ENCODE measurements around the gene GPC5.

The GPC5 gene

GRCh38 chr13:91904005-91904404, 505.6 kb downstream of the GPC5 start:
- Mint-ChIP-seq H3K36me3 (ENCODE audit: low read depth) (no peaks in the 10 kb centered on the region), H3K4me3 (no peak overlapping the region), H3K27ac (no peak overlapping the region)

GRCh38 chr13:91904597-91904996, 506.2 kb downstream of the GPC5 start:
- intact Hi-C loops (cut with micrococcal nuclease): no loop called here
- Mint-ChIP-seq H3K9me3 (no peaks in the 10 kb centered on the region), H3K36me3 (ENCODE audit: low read depth) (no peaks in the 10 kb centered on the region), H3K4me1 (ENCODE audit: low read depth) (no peaks in the 10 kb centered on the region), H3K4me3 (no peak overlapping the region), H3K27ac (no peak overlapping the region), H3K27me3 (no peaks in the 10 kb centered on the region)

More at GRCh38 chr13:91904005-91904404, 505.6 kb downstream of the GPC5 start:
- Mint-ChIP-seq H3K4me1 (ENCODE audit: low read depth) (no peaks in the 10 kb centered on the region), H3K27me3 (no peaks in the 10 kb centered on the region), H3K9me3 (no peaks in the 10 kb centered on the region)
- intact Hi-C loops (cut with micrococcal nuclease): no loop called here

- no peaks in the 10 kb centered on the region for H3K4me1 Mint-ChIP-seq (ENCODE audit: low read depth)
- no peaks in the 10 kb centered on the region for H3K9me3 Mint-ChIP-seq
- H3K27me3 Mint-ChIP-seq: no peaks in the 10 kb centered on the region
- intact Hi-C loops (cut with micrococcal nuclease): no loop called here
- H3K4me3 Mint-ChIP-seq: no peak overlapping the region
- no peak overlapping the region for H3K27ac Mint-ChIP-seq
- no peaks in the 10 kb centered on the region for H3K36me3 Mint-ChIP-seq (ENCODE audit: low read depth)
These were observed 509.0 kb downstream of the GPC5 start for GRCh38 chr13:91907398-91907797.

- intact Hi-C loops (cut with micrococcal nuclease): no loop called here
- Mint-ChIP-seq H3K4me1 (ENCODE audit: low read depth) (no peaks in the 10 kb centered on the region), H3K4me3 (no peak overlapping the region), H3K27ac (no peak overlapping the region), H3K36me3 (ENCODE audit: low read depth) (no peaks in the 10 kb centered on the region), H3K27me3 (no peaks in the 10 kb centered on the region), H3K9me3 (no peaks in the 10 kb centered on the region)
These were observed 511.2 kb downstream of the GPC5 start for GRCh38 chr13:91909617-91910016.

GRCh38 chr13:91922969-91923592, 524.7 kb downstream of the GPC5 start:
- Mint-ChIP-seq H3K4me3 (no peak overlapping the region), H3K9me3 (peaks cover 11% of the 10 kb centered on the region), H3K36me3 (ENCODE audit: low read depth) (no peaks in the 10 kb centered on the region), H3K27me3 (no peaks in the 10 kb centered on the region), H3K4me1 (ENCODE audit: low read depth) (no peaks in the 10 kb centered on the region), H3K27ac (no peak overlapping the region)
- intact Hi-C loops (cut with micrococcal nuclease): no loop called here

- no peak overlapping the region for H3K4me3 Mint-ChIP-seq
- no peak overlapping the region for H3K27ac Mint-ChIP-seq
- intact Hi-C loops (cut with micrococcal nuclease): no loop called here
- H3K9me3 Mint-ChIP-seq: no peaks in the 10 kb centered on the region
- no peaks in the 10 kb centered on the region for H3K36me3 Mint-ChIP-seq (ENCODE audit: low read depth)
- H3K4me1 Mint-ChIP-seq (ENCODE audit: low read depth): no peaks in the 10 kb centered on the region
- H3K27me3 Mint-ChIP-seq: no peaks in the 10 kb centered on the region
These were observed 532.3 kb downstream of the GPC5 start for GRCh38 chr13:91930687-91931086.

GRCh38 chr13:91934354-91934753, 535.9 kb downstream of the GPC5 start:
- Mint-ChIP-seq H3K4me1 (ENCODE audit: low read depth) (no peaks in the 10 kb centered on the region), H3K4me3 (no peak overlapping the region), H3K36me3 (ENCODE audit: low read depth) (no peaks in the 10 kb centered on the region)

GRCh38 chr13:91946498-91947070, 548.2 kb downstream of the GPC5 start:
- Mint-ChIP-seq H3K27me3 (no peaks in the 10 kb centered on the region), H3K4me3 (no peak overlapping the region), H3K9me3 (no peaks in the 10 kb centered on the region), H3K36me3 (ENCODE audit: low read depth) (no peaks in the 10 kb centered on the region), H3K27ac (no peak overlapping the region), H3K4me1 (ENCODE audit: low read depth) (no peaks in the 10 kb centered on the region)
- intact Hi-C loops (cut with micrococcal nuclease): no loop called here

More at GRCh38 chr13:91934354-91934753, 535.9 kb downstream of the GPC5 start:
- Mint-ChIP-seq H3K27ac (no peak overlapping the region), H3K27me3 (no peaks in the 10 kb centered on the region), H3K9me3 (peaks cover under 1% of the 10 kb centered on the region)
- intact Hi-C loops (cut with micrococcal nuclease): no loop called here

GRCh38 chr13:91948736-91949135, 550.3 kb downstream of the GPC5 start:
- Mint-ChIP-seq H3K27ac (no peak overlapping the region), H3K4me1 (ENCODE audit: low read depth) (no peaks in the 10 kb centered on the region), H3K27me3 (no peaks in the 10 kb centered on the region), H3K9me3 (no peaks in the 10 kb centered on the region), H3K36me3 (ENCODE audit: low read depth) (no peaks in the 10 kb centered on the region), H3K4me3 (no peak overlapping the region)
- intact Hi-C loops (cut with micrococcal nuclease): no loop called here

GRCh38 chr13:91950803-91951202, 552.4 kb downstream of the GPC5 start:
- Mint-ChIP-seq H3K27me3 (no peaks in the 10 kb centered on the region), H3K36me3 (ENCODE audit: low read depth) (no peaks in the 10 kb centered on the region), H3K27ac (no peak overlapping the region), H3K4me1 (ENCODE audit: low read depth) (no peaks in the 10 kb centered on the region), H3K9me3 (no peaks in the 10 kb centered on the region), H3K4me3 (no peak overlapping the region)
- intact Hi-C loops (cut with micrococcal nuclease): no loop called here

GRCh38 chr13:91955546-91956355, 557.3 kb downstream of the GPC5 start:
- Mint-ChIP-seq H3K36me3 (ENCODE audit: low read depth) (no peaks in the 10 kb centered on the region), H3K27ac (no peak overlapping the region), H3K9me3 (peaks cover 7% of the 10 kb centered on the region), H3K27me3 (no peaks in the 10 kb centered on the region), H3K4me1 (ENCODE audit: low read depth) (no peaks in the 10 kb centered on the region), H3K4me3 (no peak overlapping the region)
- intact Hi-C loops (cut with micrococcal nuclease): no loop called here

GRCh38 chr13:91960947-91961346, 562.5 kb downstream of the GPC5 start:
- Mint-ChIP-seq H3K9me3 (peaks cover 21% of the 10 kb centered on the region), H3K4me3 (no peak overlapping the region), H3K4me1 (ENCODE audit: low read depth) (no peaks in the 10 kb centered on the region), H3K27ac (no peak overlapping the region), H3K27me3 (no peaks in the 10 kb centered on the region), H3K36me3 (ENCODE audit: low read depth) (no peaks in the 10 kb centered on the region)
- intact Hi-C loops (cut with micrococcal nuclease): no loop called here

GRCh38 chr13:91962946-91963345, 564.5 kb downstream of the GPC5 start:
- Mint-ChIP-seq H3K27me3 (no peaks in the 10 kb centered on the region), H3K4me1 (ENCODE audit: low read depth) (no peaks in the 10 kb centered on the region), H3K9me3 (peaks cover 21% of the 10 kb centered on the region), H3K27ac (no peak overlapping the region), H3K4me3 (no peak overlapping the region), H3K36me3 (ENCODE audit: low read depth) (no peaks in the 10 kb centered on the region)
- intact Hi-C loops (cut with micrococcal nuclease): no loop called here

- Mint-ChIP-seq H3K27me3 (no peaks in the 10 kb centered on the region), H3K4me3 (no peak overlapping the region), H3K27ac (no peak overlapping the region), H3K36me3 (ENCODE audit: low read depth) (no peaks in the 10 kb centered on the region), H3K9me3 (peaks cover 34% of the 10 kb centered on the region), H3K4me1 (ENCODE audit: low read depth) (no peaks in the 10 kb centered on the region)
- intact Hi-C loops (cut with micrococcal nuclease): no loop called here
These were observed 567.1 kb downstream of the GPC5 start for GRCh38 chr13:91965511-91965910.
